Spleen (tissue), 11 donors: ENCODE data around the gene MBD3L5. TPM values are rescaled to one million over a fixed set of nuclear protein-coding genes. Genes with fewer than 3 reads are reported as not detected.
"Not testable (repeated sequence)": the region's sequence is repeated elsewhere in the genome, so short reads cannot be mapped to it uniquely, and the experiment has no call there.

Experiments
- DNase-seq: peaks from one replicate; pipeline ENCODE4 v3.0.0-alpha.2; 2020
- H3K27ac ChIP-seq, 8 donors: fragments of 200-600 bp; sonication (generic) in 7 of 8; 1 replicate in 4 of 8; 2 replicates in 4 of 8; pipeline versions ENCODE4 v1.5.0 to v1.8.0; 2016 to 2021; ENCODE audit warnings: inconsistent platforms in 4 of 8, mild to moderate bottlenecking in 4 of 8, moderate library complexity in 1 of 8
- H3K27me3 ChIP-seq, 7 donors: fragments of 200-600 bp; sonication (generic) in 6 of 7; replicated peaks in 1 of 7; 1 replicate in 4 of 7; 2 replicates in 3 of 7; pipeline versions ENCODE4 v1.5.0 to v1.8.0; 2016 to 2021; ENCODE audit warnings: inconsistent platforms in 3 of 7, mild to moderate bottlenecking in 1 of 7
- H3K36me3 ChIP-seq, 6 donors: fragments of 200-600 bp; sonication (generic) in 5 of 6; 1 replicate in 4 of 6; 2 replicates in 2 of 6; pipeline versions ENCODE4 v1.5.0 to v1.8.0; 2016 to 2021; ENCODE audit warnings: inconsistent platforms in 2 of 6
- H3K4me1 ChIP-seq, 6 donors: fragments of 200-600 bp; sonication (generic) in 5 of 6; 1 replicate in 3 of 6; 2 replicates in 3 of 6; pipeline versions ENCODE4 v1.5.0 to v1.8.0; 2016 to 2021; ENCODE audit warnings: inconsistent platforms in 3 of 6
- H3K4me3 ChIP-seq, 8 donors: fragments of 200-600 bp; sonication (generic) in 7 of 8; 1 replicate in 4 of 8; 2 replicates in 4 of 8; pipeline versions ENCODE4 v1.5.0 to v1.8.0; 2016 to 2021; ENCODE audit warnings: inconsistent platforms in 4 of 8, mild to moderate bottlenecking in 4 of 8, moderate library complexity in 2 of 8
- H3K9me3 ChIP-seq, 8 donors: fragments of 200-600 bp; sonication (generic) in 7 of 8; 1 replicate in 4 of 8; 2 replicates in 4 of 8; pipeline versions ENCODE4 v1.5.0 to v1.8.0; 2016 to 2021; ENCODE audit warnings: inconsistent platforms in 4 of 8
- POLR2A ChIP-seq, 3 donors: fragments of 450-650 bp; IDR thresholded peaks; one replicate each; pipeline ENCODE4 v1.5.1; 2017; ENCODE audit warnings: antibody characterized with exemption in 3 of 3, mild to moderate bottlenecking in 1 of 3
- POLR2AphosphoS5 ChIP-seq, 3 donors: sonication (generic); formaldehyde crosslinking; IDR thresholded peaks; one replicate each; pipeline ENCODE4 v1.5.1; 2017; ENCODE audit warnings: antibody characterized with exemption in 3 of 3
- WGBS, 5 donors: extraction: QIAGEN DNeasy Blood & Tissue Kit in 3 of 5; methylation state at CpG; one replicate each; pipeline versions ENCODE4 v1.1.5 to v1.1.7; 2013 to 2018; 5-methylcytosine and 5-hydroxymethylcytosine counted together
- intact Hi-C: fragments of 100-400 bp; cut with DNase I; formaldehyde crosslinking; loops from one replicate; pipeline ENCODE4 v1.15.0; 2023; ENCODE audit warnings: low total_unique reads
- polyA plus RNA-seq, 3 donors: library from polyadenylated mRNA; stranded (reverse); fragments of 200-250 nt; gene quantifications; one replicate each; pipeline ENCODE4 v1.2.1, GENCODE V29; 2013
- total RNA-seq, 7 donors: library from RNA; depleted of rRNA in 3 of 7; stranded (reverse); fragments of >200 nt in 3 of 7; fragmentation: NEBNext Ultra II Directional in 4 of 7; extraction: Animal tissue kit (Norgen Biotek cat#: 25700) in 4 of 7; gene quantifications; one replicate each; pipeline versions ENCODE4 v1.1.0 to v1.2.1, GENCODE V29; 2016 to 2021
- TF ChIP-seq, protein P1 (sequence below), 11 experiments: fragments of 200-600 bp in 7 of 11; fragments of 450-650 bp in 4 of 11; sonication (generic) in 4 of 11; IDR thresholded peaks in 8 of 11; conservative IDR thresholded peaks in 3 of 11; 1 replicate in 7 of 11; 2 replicates in 4 of 11; pipeline versions ENCODE4 v1.4.0 to v1.8.0; 2016 to 2021; ENCODE audit warnings: antibody characterized with exemption in 11 of 11, inconsistent platforms in 4 of 11, mild to moderate bottlenecking in 1 of 11
- donor health status: healthy with polysubstance abuse.
- donor health status: DM: no; HTN: no; CAD: no; lungs with moderate emphysema.
- donor health status: DM: no; HTN: no; CAD: no.
- donor health status: Bipolar disorder and iron deficiency.
- donor health status: healthy.
- donor health status: DM: no; HTN: no; CAD: no.
- donor health status: DM: yes; HTN: yes; CAD: no.

Gene MBD3L5
- total and polyA plus RNA-seq, 10 donors, result not detected

- Histone ChIP-seq H3K4me3 (no peak overlapping the region), H3K9me3 (no peaks in the 10 kb centered on the region), H3K27me3 (no peaks in the 10 kb centered on the region), H3K27ac (no peak overlapping the region), H3K36me3 (no peaks in the 10 kb centered on the region), H3K4me1 (peaks cover 0 to 22% (median 6%) of the 10 kb centered on the region in 6 donors)
- DNase-seq, result no peak
- WGBS, 5 donors, result 72 to 85% (median 83%) methylated on average over 11 to 12 of the region's 12 CpGs
- TF ChIP-seq POLR2AphosphoS5 (IDR thresholded peaks at IDR 0.05) (no peak), POLR2A (IDR thresholded peaks at IDR 0.05) (no peak)
- TF ChIP-seq, protein P1, sequence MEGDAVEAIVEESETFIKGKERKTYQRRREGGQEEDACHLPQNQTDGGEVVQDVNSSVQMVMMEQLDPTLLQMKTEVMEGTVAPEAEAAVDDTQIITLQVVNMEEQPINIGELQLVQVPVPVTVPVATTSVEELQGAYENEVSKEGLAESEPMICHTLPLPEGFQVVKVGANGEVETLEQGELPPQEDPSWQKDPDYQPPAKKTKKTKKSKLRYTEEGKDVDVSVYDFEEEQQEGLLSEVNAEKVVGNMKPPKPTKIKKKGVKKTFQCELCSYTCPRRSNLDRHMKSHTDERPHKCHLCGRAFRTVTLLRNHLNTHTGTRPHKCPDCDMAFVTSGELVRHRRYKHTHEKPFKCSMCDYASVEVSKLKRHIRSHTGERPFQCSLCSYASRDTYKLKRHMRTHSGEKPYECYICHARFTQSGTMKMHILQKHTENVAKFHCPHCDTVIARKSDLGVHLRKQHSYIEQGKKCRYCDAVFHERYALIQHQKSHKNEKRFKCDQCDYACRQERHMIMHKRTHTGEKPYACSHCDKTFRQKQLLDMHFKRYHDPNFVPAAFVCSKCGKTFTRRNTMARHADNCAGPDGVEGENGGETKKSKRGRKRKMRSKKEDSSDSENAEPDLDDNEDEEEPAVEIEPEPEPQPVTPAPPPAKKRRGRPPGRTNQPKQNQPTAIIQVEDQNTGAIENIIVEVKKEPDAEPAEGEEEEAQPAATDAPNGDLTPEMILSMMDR (IDR thresholded peaks at IDR 0.05 in 8 of 11, conservative IDR thresholded peaks at IDR 0.05 in 3 of 11), result no peak
- intact Hi-C loops, result no loop called here
Measured at GRCh38 chr19:7010722-7011593, 19.4 kb upstream of the MBD3L5 start.

- Histone ChIP-seq H3K4me3 (no peak overlapping the region), H3K27me3 (peaks cover 0 to 5% (median 0%) of the 10 kb centered on the region in 7 donors)
Measured at GRCh38 chr19:7013678-7014077, 16.7 kb upstream of the MBD3L5 start.

GRCh38 chr19:7018828-7019227, 11.6 kb upstream of the MBD3L5 start:
- Histone ChIP-seq H3K9me3 (no peaks in the 10 kb centered on the region), H3K27me3 (peaks cover 0 to 5% (median 0%) of the 10 kb centered on the region in 7 donors), H3K36me3 (no peaks in the 10 kb centered on the region), H3K4me3 (no peak overlapping the region), H3K4me1 (no peaks in the 10 kb centered on the region), H3K27ac (no peak overlapping the region)
- 68 to 89% (median 77%) methylated on average over 6 of the region's 6 CpGs for WGBS, 5 donors
- TF ChIP-seq, protein P1 (IDR thresholded peaks at IDR 0.05 in 8 of 11, conservative IDR thresholded peaks at IDR 0.05 in 3 of 11), result no peak
- TF ChIP-seq POLR2AphosphoS5 (IDR thresholded peaks at IDR 0.05) (no peak), POLR2A (IDR thresholded peaks at IDR 0.05) (no peak)
- intact Hi-C loops, result no loop called here
- DNase-seq, result no peak

More at GRCh38 chr19:7013678-7014077, 16.7 kb upstream of the MBD3L5 start:
- H3K36me3 ChIP-seq, result no peaks in the 10 kb centered on the region
- H3K27ac ChIP-seq, result no peak overlapping the region
- no peaks in the 10 kb centered on the region for H3K9me3 ChIP-seq
- intact Hi-C loops, result no loop called here
- 48 to 61% (median 52%) methylated on average over 4 of the region's 4 CpGs for WGBS, 5 donors
- no peak for DNase-seq
- H3K4me1 ChIP-seq, result peaks cover 0 to 12% (median 6%) of the 10 kb centered on the region in 6 donors
- no peak for TF ChIP-seq POLR2AphosphoS5 (IDR thresholded peaks at IDR 0.05)
- TF ChIP-seq POLR2A (IDR thresholded peaks at IDR 0.05), result no peak
- TF ChIP-seq, protein P1 (IDR thresholded peaks at IDR 0.05 in 8 of 11, conservative IDR thresholded peaks at IDR 0.05 in 3 of 11), result no peak

DNA sequence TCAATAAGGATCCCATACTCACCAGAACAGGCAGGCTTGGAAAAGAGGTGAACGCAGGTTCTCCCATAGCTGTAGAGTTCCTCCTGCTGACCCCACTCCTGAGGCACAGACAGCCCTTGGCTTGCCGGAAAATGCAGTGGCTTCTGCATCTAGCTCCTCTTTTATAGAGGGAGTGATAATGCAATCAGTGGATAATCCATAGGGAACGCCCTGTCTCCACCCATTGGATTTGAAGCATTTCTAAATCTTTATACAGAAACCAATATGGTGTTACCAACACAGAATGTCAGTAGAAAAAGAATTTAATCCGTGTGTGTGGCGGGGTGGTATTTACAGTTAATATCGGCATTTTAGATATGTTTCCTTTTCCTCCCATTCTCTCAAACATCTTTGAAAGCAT, 9.0 kb upstream of the MBD3L5 start, which contains the start of gene MBD3L2B:
TSS of gene MBD3L2B (minus strand) at position 101 of the 400 bp plus-strand sequence. CDS start at position 67, 34 bp downstream.
- H3K4me1 ChIP-seq, H3K4me3 ChIP-seq, DNase-seq, H3K27ac ChIP-seq, H3K9me3 ChIP-seq, intact Hi-C loops, H3K36me3 ChIP-seq, H3K27me3 ChIP-seq: not testable (repeated sequence)
- no CpG with 5 or more reads among the region's 6 CpGs for WGBS, 5 donors

DNA sequence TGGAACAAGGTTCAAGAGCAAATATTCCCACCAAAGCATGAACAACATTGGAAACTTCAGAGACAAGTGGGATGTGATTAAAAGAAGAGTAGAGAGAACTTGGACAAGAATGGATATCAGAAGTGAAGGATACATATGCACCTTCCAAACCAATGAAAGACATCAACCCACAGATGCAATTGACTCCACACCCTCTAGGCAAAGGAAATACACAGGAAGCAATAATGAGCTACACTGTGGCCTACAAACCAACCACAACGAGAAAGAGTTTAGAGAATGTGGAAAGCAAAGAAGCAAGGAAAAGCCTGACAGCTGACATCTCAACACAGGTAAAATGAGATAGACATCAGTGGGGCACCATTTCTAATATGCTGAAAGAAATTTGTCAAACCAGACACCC, 1.6 kb upstream of the MBD3L5 start:
- H3K27me3 ChIP-seq, H3K27ac ChIP-seq, intact Hi-C loops, H3K36me3 ChIP-seq, H3K9me3 ChIP-seq, H3K4me1 ChIP-seq, H3K4me3 ChIP-seq, DNase-seq: not testable (repeated sequence)
- WGBS, 5 donors, result no CpG with 5 or more reads among the region's 1 CpG

DNA sequence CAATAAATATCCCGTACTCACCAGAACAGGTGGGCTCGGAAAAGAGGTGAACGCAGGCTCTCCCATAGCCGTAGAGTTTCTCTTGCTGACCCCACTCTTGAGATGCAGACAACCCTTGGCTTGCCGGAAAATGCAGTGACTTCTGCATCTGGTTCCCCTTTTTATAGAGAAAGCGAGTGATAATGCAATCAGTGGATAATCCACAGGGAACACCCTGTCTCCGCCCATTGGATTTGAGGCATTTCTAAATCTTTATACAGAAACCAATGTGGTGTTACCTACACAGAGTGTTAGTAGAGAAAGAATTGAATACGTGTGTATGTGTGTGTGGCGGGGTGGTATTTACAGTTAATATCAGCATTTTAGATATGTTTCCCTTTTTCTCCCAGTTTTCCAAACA, 9.7 kb downstream of the MBD3L5 start, which contains the start of gene MBD3L4:
TSS of gene MBD3L4 (minus strand) at position 101 of the 400 bp plus-strand sequence. CDS start at position 66, 35 bp downstream.
- DNase-seq, intact Hi-C loops: not testable (repeated sequence)
- 55% methylated on average over 2 of the region's 9 CpGs; no CpG with 5 or more reads in 4 of the 5 donors for WGBS, 5 donors

GRCh38 chr19:7041563-7041962, 11.2 kb downstream of the MBD3L5 start:
- H3K27ac ChIP-seq, DNase-seq, H3K9me3 ChIP-seq, H3K4me1 ChIP-seq, H3K36me3 ChIP-seq, H3K27me3 ChIP-seq, H3K4me3 ChIP-seq, intact Hi-C loops: not testable (repeated sequence)
- no CpG with 5 or more reads among the region's 2 CpGs for WGBS, 5 donors

More for the DNA sequence above, 9.7 kb downstream of the MBD3L5 start, which contains the start of gene MBD3L4:
- not testable (repeated sequence) for H3K27me3 ChIP-seq, H3K27ac ChIP-seq, H3K4me1 ChIP-seq, H3K36me3 ChIP-seq, H3K4me3 ChIP-seq, H3K9me3 ChIP-seq
